GM21360 (cell line): Measurements from ENCODE around the gene AIF1.
"Not testable (repeated sequence)": the region's sequence is repeated elsewhere in the genome, so short reads cannot be mapped to it uniquely, and the experiment has no call there.

ENCODE experiments used
- ATAC-seq: cut with Tn5 transposase; IDR thresholded peaks from one replicate; pipeline ENCODE4 v1.9.1; 2021; ENCODE audit warnings: mild to moderate bottlenecking, moderate library complexity; ENCODE audit not compliant: unreplicated experiment

Gene AIF1

DNA sequence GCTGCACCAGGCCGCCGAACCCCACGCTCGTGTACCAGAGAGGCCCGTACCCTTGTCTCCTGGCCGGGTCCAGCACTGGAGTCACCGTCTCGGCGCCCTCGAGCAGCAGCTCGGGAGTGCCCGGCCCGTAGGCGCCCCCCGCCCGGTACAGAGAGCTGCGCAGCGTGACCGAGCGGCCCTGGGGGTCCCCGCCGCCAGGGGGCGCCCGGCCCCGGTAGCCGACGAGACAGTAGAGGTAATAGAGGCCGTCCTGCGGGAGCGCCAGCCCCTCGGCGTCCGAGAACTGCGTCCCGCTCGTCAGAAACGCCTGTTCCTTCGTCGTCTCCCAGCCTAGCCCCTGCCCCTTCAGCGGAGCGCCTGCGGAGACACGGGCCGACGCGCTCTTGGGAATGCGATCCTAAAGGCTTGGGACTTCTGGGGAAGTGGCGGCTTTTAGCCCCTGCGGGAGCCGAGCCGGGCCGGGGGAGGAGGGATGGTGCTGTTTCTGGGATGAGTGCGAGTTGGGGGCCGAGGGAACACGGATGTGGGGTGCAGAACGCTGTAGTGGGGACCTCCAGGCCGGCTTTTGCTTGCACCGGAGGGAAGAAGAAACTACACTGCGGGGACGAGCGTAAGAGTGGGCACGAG lies 34.1 kb upstream of the AIF1 start:
- peak; percentile 51 for ATAC-seq

DNA sequence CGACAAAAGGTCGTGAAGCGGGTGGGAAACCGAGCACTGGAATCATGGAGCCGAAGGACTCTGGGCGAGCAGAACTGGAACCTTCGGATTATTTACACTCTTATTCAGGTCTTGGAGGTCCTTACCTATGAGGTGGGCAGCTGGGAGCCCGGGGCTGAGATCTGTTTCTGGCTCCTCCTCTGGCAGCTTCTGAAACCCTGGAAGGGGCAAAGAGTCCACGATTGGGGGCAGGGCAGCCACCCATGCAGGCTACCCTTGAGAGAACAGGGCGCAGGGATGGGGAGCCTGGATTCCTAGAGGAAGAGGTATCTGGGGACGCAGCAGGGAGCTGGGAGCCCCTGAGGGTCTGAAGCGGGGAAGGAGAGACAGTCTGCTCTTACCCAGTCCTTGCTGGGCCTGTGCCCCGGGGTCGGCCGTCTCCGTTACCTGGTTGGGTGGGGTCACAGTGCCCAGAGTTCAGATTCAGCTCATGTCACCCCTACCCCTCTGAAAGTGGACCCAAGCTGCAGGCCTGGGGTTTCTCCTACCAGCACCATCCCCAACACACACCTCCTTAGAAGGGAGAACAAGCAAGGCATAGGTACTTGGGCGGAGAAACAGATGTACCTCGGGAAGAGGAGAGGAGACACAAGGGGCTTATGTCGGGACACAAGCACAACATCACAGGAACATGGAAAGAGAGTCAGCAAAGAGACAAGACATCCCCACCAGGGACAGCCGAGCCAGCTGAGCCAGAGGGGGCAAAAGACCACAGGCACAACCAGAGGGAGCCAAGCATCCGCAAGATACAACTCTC lies 33.4 kb upstream of the AIF1 start:
- no peak for ATAC-seq

DNA sequence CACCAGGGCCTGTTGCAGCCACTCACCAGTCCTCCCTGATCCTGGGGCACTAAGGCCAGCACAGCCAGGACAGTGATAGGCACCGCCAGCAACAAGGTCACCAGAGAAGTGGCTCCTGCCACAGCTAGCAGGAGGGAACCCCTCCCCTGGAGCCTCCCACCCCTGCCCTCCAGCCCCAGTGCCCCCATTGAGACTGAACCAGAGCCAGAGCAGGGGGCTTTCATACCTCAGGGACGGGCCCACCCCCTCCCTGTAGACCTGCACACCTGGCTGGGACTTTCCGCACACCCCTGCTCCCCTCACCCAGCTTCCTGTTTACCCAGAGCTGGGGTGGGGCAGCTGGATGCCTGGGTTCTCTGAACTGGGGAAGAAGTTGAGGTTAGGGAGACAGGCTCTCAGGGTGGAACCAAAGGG lies 32.8 kb upstream of the AIF1 start, which contains the start of gene LTB:
LTB (minus strand) TSS at position 195 of the 414 bp plus-strand sequence; CDS start at position 188, 7 bp downstream.
- no peak for ATAC-seq

DNA sequence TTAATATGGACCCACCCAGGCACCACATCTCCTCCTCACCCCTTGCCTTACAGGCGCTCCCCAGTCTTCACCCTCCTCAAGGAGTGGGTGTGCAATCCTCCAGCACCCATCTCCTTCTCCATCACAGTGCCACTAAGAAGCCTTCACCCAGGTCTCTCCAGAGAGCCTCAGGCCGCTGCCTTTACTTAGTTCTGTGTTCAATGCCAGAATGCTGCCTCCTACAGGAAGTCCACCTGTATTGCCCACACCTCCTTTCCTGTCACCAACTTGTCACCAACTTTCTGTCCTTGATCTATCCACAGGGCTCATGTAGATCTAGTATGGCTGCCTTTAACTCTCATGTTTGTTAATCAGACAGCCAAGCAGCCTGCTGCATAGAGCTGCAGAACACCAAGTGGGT lies 29.5 kb upstream of the AIF1 start:
- no peak for ATAC-seq

DNA sequence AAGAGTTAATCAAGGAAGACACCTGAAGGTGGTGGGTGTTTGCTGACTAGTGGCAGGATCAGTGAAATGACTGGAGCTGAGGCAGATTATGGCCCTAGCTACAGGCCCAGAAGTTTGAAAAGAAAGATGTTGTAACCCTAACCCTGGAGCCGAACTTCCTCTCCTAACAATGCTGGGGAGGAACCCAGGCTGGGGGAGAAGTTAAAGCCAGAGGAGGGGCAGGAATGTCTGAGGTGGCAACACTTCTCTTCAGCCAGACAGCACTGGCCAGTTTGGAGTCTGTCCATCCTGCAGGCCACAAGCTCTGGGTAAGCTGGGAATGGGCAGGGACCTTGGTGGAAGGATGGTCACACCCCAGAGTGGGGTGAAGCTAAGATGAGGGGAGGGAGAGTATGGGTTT lies 29.0 kb upstream of the AIF1 start, which contains the start of gene LST1:
LST1 (plus strand) TSS at position 270 of the 400 bp plus-strand sequence. CDS start 1,023 bp downstream, outside the sequence.
- no peak for ATAC-seq

DNA sequence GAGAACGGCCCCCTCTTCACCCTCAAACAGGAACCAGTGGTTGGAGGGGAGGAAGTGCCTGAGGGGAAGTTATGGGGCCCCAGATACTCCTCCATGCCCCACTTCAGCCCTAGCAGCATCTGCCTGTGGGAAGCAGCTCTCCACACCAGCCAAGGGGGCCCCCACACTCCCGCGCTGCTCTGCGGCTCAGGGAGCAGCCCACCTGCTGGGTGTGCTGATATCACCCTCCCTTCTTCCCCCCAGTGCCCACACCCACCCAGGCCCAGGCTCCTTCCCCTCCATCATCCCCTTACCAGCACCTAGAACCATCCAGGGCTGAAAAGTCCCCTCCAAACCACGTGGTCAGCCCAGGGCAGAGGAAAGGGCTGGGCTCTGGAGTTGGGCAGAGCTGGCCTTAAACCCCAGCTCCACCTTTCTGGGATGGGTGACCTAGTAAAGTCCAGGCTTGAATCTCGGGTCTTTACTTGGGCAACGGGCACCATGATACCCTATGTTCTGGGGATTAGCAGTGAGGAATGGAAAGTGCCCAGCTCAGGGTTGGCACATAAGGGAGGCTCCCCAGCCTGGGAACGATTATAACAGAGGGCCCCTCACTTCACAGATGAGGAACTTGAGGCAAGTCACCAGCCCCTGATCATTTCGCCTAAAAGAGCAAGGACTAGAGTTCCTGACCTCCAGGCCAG lies 28.3 kb upstream of the AIF1 start:
- no peak for ATAC-seq

DNA sequence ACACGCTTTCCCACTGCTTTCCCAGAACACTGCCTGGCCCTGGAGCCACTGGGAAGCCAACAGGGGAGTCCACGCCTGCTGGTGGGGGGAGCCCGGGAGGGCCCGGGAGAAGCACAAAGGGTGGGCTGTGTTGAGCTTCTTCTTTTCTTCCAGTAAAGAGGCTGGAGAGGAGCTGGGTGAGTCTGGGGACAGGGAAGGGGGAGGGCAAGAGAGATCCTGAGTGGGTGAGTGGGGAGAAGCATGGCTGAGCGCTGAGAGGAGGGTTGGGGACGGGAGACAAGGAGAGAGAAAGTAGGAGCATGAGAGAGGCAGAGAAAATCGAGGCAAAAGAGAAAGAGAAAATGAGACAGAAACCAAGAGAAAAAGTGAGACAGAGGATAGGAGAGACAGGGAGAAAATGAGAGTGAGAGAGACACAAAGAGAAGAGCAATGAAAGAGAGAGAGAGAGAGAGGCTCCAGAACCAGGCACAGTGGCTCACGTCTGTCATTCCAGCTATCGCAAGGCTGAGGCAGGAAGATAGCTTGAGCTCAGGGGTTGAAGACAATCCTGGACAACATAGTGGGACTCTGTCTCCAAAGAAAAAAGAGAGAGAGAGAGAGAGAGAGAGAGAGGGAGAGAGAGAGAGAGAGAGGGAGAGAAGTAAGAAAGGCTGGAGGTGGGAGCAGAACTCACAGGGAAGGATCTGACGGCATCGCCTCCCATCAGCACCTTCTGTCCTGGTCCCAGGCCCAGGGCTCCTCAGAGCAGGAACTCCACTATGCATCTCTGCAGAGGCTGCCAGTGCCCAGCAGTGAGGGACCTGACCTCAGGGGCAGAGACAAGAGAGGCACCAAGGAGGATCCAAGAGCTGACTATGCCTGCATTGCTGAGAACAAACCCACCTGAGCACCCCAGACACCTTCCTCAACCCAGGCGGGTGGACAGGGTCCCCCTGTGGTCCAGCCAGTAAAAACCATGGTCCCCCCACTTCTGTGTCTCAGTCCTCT lies 26.9 kb upstream of the AIF1 start:
- no peak for ATAC-seq

DNA sequence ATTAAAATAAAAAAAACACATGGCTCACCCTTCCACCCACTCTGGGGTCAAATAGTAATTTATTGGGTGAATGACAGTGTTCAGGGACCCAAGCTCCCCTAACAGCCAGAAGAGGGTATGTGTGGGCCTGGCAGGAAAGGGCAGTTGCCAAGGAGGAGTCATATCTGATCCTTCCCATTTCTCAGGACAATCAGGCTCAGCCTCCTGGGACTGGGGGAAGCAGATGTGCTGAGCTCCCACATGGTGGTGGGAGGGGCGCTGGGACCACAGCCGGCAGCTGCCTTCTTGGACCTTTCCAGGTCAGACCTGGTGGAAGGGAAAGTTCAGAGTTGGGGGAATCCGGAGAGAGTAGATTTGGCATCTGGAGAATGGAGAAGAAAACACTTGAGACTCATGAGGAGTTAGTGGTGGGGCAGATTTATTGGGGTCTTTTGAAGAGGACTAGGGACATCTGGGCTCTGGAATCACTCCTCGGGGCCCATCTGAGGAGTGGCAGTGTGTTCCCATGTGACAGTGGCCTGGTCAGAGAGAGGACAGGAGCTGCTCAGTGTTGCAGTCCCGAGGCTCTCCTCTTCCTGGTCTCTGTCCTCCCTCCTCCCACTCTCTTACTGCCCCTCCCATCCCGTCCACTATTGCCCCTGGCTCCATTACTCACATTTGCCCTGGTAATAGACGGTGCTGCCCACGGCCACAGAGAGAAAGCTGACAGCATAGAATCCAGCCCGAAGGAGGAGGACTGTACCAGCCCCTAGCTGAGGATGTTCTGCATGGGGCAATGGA lies 26.0 kb upstream of the AIF1 start:
- ATAC-seq: no peak

DNA sequence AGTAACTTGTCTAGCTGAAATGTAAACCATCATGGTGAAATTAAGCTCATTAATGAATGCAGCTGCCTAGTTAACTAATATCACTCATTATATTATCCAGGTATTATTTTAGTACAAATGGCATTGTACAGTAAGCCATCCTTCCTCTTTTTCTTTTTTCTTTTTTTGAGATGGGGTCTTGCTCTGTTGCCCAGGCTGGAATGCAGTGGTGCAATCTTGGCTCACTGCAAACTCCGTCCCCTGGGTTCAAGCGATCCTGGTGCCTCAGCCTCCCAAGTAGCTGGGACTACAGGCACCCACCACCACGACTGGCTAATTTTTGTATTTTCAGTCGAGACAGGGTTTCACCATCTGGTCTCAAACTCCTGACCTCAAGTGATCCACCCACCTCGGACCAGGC lies 24.3 kb upstream of the AIF1 start:
- not testable (repeated sequence) for ATAC-seq

DNA sequence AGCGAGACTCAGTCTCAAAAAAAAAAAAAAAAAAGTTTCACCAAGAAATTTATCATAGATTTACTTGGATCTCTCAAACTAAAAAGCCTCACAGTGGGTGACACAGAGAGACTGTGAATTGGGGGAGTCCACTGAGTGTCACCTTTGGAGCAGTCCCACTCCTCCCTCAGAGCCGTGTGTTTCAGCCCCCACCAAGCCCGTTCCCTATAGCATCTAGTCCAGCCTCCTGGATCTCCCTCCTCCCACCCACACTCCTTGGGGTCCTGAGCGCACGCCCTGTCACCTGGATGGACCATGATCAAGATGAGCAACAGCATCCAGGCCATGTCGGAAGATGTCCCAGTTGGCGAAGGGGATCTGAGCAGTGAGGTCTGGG lies 22.6 kb upstream of the AIF1 start:
- no peak for ATAC-seq

DNA sequence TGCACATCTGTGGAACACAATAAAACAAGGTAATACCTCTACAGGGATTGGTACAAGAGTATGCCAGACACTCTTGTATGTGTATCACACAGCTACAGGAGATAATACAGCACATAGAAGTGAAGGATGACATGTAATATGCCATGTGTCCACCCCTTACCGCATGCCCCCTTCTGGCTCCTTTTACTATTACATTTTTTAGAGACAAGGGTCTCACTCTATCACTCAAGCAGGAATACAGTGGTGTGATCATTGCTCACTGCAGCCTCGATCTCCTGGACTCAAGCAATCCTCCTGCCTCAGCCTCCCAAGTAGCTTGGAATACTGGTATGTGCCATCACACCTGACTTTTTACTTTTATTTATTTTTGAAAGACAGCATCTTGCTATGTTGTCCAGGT lies 18.0 kb upstream of the AIF1 start:
- ATAC-seq: no peak

DNA sequence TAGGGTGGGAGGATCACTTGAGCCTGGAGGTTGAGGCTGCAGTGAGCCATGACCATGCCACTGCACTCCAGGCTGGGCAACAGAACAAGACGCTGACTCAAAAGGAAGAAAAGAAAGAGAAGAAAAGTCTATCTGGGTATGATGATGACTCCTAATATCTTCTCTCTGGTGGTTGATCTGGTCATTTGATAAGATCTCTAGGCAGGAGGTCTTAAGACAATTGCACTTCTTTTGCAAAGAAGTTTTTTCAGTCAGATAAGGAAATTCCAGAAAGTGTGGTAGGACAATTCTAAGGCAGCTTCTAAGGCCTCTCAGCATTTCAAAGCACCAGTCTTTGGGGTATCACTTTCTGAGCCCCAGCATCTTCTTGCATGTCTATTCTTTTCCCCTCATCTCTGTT lies 7.7 kb upstream of the AIF1 start:
- ATAC-seq: no peak

DNA sequence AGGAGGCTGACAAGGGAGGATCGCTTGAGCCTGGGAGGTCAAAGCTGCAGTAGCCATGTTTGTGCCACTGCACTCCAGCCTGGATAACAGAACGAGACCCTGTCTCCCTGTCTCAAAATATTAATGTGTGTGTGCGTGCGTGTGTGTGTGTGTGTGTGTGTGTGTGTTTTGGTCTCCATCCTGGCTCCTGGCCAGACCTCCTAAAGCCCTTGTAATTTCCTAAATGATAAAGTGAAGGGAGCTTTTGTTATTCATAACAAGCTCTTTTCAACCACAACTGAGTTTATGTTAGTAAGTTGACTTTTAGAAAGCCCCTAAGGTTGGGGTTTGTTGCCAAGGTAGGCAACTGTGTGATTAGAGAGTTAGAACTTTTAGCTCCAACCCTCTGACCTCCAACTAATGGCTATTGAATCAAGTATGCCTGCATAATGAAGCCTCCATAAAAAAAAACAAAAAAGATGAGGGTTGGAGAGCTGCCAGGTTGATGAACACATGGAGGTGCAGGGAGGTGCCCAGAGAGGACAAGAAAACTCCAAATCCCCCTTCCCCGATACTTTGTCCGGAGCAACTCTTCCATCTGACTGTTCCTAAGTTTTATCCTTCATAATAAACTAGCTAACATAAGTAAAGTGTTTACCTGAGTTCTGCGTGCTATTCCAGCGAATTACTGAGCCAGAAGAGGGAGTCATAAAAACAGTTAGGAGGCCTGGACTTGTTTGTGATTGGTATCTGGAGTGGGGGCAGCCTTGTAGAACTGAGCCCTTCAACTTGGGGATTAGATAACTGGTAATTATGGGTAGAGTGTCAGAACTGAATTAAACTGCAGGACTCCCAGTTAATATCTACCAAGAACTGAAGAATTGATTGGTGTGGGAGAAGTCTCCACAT lies 5.3 kb upstream of the AIF1 start:
- no peak for ATAC-seq

DNA sequence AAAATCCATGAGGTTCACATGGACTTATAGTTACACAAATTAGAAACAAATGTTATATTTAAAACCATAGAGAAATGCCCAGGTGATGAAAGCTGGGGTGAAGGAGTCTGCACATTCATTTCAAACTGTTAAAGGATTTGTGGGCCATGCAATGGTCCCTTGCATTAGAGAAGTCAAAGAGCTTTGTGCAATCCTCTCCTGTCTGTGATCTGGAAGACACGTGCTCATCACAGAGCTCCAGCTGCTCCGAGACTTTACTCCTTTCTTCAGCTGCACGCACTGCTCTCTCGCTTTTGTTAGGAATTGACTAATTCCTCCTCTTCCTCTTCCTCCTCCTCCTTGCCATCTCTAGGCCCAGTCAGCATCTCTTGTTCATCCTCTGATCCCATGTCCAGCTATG lies 4.1 kb upstream of the AIF1 start:
- no peak for ATAC-seq

DNA sequence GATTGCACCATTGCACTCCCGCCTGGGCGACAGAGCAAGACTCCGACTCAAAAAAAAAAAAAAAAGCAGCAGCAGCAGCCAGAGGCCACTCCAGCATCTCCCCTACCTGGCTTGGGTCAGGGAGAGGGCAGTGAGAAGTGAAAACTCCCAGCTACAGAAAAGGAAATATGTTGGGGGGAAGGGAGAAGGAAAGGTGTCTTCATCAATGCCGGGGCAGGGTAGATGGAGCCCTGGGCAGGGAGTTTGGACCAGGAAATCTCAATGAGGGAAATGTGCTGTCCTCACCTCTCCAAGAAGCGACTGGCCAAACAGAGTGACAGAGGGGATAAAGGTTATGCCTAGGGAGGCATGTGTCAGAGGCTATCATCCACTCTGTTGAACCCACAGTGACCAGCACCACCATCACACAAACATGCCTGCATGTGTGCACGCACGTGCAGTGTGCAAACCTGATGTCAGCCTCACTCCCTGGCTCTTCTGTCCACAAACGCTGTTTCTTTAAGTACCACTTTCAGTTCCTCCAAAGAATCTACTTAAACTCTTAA lies 887 bp upstream of the AIF1 start:
- no peak for ATAC-seq

DNA sequence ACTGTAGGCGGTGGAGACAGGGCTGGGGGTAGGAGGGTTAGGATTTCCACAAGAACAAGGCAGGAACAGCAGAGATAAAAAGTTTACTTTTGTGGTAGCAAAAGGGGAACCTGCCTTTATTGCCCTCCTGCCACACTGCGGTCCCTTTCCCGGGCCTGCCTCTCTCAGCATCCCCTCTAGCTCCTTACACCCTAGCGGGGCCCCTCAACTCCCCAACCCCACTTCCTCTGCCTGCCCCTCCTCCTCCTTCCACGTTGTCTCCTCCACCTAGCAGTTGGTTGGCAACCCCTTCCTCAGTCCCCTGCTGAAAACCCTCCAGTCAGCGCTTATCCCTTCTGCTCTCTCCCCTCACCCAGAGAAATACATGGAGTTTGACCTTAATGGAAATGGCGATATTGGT lies 714 bp downstream of the AIF1 start:
- no peak for ATAC-seq

DNA sequence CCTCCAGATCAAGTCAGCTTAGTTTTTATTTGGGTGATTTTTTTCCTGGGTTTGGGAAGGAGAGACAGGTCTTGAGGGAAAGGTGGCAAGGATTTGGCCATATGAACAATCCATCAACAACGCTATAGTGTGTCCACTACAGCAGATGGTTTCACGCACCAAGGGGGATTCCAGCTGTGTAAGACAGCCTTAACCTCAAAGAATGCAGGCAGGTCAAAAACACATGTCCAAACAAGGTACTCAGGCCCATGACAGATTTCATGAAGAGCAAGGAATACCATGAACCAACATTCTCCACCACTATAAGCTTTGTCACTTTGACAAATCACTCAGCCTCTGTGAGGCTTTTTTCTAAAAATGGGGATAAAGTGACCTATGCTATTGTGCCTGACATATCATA lies 2.0 kb downstream of the AIF1 start:
- no peak for ATAC-seq

DNA sequence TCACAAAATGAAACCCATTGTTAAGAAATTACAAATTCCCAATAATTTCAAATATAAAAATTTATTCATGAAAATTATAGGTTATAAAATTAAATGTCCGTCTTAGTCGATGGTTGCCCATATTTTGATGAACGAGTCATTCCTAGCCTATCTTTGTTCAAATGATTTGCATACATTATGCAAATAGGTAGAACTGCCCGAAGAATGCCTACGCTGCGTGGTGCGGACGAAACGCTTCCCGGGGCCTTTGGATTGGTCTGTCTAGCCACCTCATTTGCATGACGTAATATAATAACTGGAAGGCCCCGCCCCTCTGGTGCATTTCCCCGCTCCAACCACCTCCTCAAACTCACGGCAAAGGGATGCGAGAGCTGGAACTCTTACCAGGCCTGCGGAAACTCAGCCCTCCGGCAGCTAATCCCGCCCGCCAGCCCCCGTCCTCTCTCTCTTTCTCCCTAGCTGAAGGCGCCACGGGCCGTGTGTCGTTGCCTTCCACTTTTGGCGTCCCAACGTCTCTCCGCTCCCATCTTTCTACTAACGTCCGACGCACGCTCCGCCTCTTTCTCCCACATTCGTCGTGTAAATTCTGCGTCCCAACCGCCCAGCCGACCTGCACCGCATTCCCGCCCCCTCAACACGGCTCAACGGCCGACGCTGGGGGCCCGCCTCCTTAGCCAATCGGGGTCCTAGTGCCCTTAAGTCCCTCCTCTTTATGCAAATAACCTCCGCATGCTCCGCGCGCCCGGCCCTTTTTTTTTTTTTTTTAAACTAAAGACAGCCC lies 5.0 kb downstream of the AIF1 start:
- ATAC-seq: peak; percentile 76
